GM12873 (cell line): ENCODE results near the gene DGKI.

ENCODE experiments used
- CTCF ChIP-seq: IDR thresholded peaks from 2 replicates; pipeline ENCODE4 v1.5.1; 2012; ENCODE audit warnings: low read depth, mild to moderate bottlenecking, moderate library complexity, low read length, control low read depth; ENCODE audit not compliant: insufficient read depth; ENCODE audit errors: missing control alignments

The DGKI gene

GRCh38 chr7:137886746-137887145 lies 40.0 kb upstream of the DGKI start:
- no peak for TF ChIP-seq CTCF

- no peak for TF ChIP-seq CTCF
Observed at GRCh38 chr7:137886281-137886680, 39.5 kb upstream of the DGKI start.

GRCh38 chr7:137885678-137886077 lies 38.9 kb upstream of the DGKI start:
- no peak for TF ChIP-seq CTCF

GRCh38 chr7:137882806-137883205 lies 36.0 kb upstream of the DGKI start:
- TF ChIP-seq CTCF = no peak

- TF ChIP-seq CTCF = no peak
Observed at GRCh38 chr7:137882261-137882668, 35.5 kb upstream of the DGKI start.

- TF ChIP-seq CTCF = no peak
Observed at GRCh38 chr7:137881607-137882260, 35.0 kb upstream of the DGKI start.

- TF ChIP-seq CTCF = no peak
Observed at GRCh38 chr7:137880432-137880831, 33.7 kb upstream of the DGKI start.
